Measurements from ENCODE around the gene NR1I3.

DNA sequence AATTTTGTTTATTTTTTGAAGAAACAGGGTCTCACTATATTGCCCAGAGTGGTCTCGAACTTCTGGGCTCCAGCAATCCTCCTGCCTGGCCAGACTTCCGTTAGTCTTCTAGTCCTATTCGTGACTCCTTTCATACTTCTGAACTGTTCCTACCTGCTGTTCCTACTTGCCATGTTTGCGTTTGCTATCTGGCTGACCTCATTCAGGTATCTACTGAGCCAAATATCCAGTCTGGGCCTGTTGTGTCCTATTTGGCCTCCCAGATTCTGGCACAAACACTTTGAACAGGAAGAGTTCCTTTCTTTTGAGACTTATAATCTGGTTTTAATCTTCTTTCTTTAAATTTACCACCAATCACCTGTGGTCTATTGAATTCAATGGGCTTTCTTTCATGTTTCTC lies 6.9 kb upstream of the NR1I3 start:
- TF ChIP-seq CTCF (IDR thresholded peaks at IDR 0.05) (no peak), EZH2 (IDR thresholded peaks at IDR 0.05; ENCODE audit: borderline replicate concordance, insufficient read depth, low read depth, low read length, poor library complexity, severe bottlenecking) (no peak)
